ENCODE results near the gene SCN3B.
A peak's percentile ranks its signal among the peaks of the same experiment; 100 is the strongest.

The SCN3B gene, protein sequence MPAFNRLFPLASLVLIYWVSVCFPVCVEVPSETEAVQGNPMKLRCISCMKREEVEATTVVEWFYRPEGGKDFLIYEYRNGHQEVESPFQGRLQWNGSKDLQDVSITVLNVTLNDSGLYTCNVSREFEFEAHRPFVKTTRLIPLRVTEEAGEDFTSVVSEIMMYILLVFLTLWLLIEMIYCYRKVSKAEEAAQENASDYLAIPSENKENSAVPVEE

DNA sequence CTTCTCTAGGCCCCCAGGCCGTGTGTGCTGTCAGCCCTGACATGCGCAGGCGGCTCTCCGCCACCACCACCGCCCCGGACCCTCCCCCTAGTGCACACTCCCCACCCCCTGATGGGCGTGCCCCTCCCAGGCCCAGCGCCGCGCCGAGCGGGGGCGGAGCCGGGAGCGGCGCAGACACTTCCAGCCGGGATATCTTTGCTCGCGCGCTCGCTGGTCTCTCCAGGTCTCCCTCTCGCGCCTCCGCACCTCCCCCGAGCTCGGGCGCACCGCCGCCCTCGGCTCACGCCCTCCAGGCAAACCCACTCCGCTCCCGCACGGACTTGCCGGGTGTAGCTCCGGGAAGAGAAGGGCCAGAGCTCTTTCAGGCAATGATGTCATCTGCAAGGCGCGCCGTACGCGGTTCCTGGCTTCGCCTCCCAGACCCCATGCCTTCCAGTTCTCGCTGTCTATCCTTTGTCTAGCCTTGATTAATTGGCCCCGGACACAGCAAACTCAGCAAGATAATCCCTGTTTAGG lies at the start of gene SCN3B:
Gene SCN3B (minus strand): TSS at position 59 of the 516 bp plus-strand sequence. CDS start 823 bp downstream, outside the sequence.
- H3K27me3 ChIP-seq (ENCODE audit: control insufficient read depth in 1 of 2, insufficient read depth in 2 of 2, low read length in 2 of 2): peaks cover 18 to 20% of the 10 kb centered on the region in 2 donors
- H3K4me1 ChIP-seq (ENCODE audit: control insufficient read depth in 1 of 2, insufficient read depth in 2 of 2, low read length in 2 of 2): peaks cover 8 to 15% of the 10 kb centered on the region in 2 donors
- no peak within 1 kb of the TSS for H3K27ac ChIP-seq (ENCODE audit: low read depth, low read length)
- peak within 1 kb of the TSS; percentile 67 to 79 for H3K4me3 ChIP-seq (ENCODE audit: low read depth in 1 of 2, low read length in 2 of 2)
- H3K9me3 ChIP-seq (ENCODE audit: control insufficient read depth in 1 of 2, low read length in 2 of 2): no peaks in the 10 kb centered on the region
- H3K9ac ChIP-seq (ENCODE audit: low read depth in 1 of 2, low read length in 2 of 2): peak within 1 kb of the TSS in 1 of 2 donors; percentile 44
- no peaks in the 10 kb centered on the region for H3K36me3 ChIP-seq (ENCODE audit: control insufficient read depth in 1 of 2, insufficient read depth in 2 of 2, low read length in 2 of 2)

DNA sequence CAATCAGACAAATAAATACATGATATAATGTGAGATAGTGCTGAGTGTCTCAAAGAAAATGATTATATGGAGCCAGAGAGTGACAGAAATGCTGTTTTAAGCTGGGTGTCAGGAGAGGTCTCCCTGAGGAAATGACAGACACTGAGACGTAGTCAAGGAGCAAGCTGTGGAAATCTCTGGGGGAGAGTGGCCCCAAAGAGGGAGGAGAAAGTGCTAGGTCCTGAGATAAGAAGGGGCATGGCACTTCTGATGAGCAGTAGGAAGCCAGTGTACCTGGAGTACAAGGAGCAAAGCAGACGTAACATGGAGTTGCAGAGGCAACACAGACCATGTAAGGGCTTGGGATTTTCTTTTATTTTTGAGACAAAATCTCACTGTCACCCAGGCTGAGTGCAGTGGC lies 48.3 kb upstream of the SCN3B start:
- no peak overlapping the region for H3K4me3 ChIP-seq (ENCODE audit: low read depth in 1 of 2, low read length in 2 of 2)
- peaks cover 0 to 5% of the 10 kb centered on the region in 2 donors for H3K27me3 ChIP-seq (ENCODE audit: control insufficient read depth in 1 of 2, insufficient read depth in 2 of 2, low read length in 2 of 2)
- no peaks in the 10 kb centered on the region for H3K36me3 ChIP-seq (ENCODE audit: control insufficient read depth in 1 of 2, insufficient read depth in 2 of 2, low read length in 2 of 2)
- no peak overlapping the region for H3K27ac ChIP-seq (ENCODE audit: low read depth, low read length)
- H3K9ac ChIP-seq (ENCODE audit: low read depth in 1 of 2, low read length in 2 of 2): no peak overlapping the region
- no peaks in the 10 kb centered on the region for H3K4me1 ChIP-seq (ENCODE audit: control insufficient read depth in 1 of 2, insufficient read depth in 2 of 2, low read length in 2 of 2)
- no peaks in the 10 kb centered on the region for H3K9me3 ChIP-seq (ENCODE audit: control insufficient read depth in 1 of 2, low read length in 2 of 2)

DNA sequence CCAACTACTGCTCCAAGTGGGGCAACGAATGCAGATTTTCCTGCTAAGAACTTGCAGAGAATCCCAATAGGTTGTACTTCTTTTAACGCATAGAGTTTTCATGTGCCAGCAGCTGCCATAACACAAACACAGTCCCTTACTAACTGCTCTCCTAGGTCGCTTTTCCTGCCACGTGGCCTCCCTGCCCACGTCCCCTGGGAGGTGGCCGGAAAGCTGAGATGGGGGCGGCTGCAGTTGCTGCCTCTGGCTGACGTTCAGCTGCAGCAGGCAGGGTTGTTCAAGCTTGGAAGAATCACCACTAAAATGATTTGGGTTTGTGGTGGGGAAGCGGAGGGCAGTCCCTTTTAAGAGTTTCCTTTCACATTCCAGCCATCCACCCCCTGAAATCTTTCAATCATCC lies 47.7 kb upstream of the SCN3B start:
- Histone ChIP-seq H3K27ac (ENCODE audit: low read depth, low read length) (no peak overlapping the region), H3K36me3 (ENCODE audit: control insufficient read depth in 1 of 2, insufficient read depth in 2 of 2, low read length in 2 of 2) (no peaks in the 10 kb centered on the region), H3K27me3 (ENCODE audit: control insufficient read depth in 1 of 2, insufficient read depth in 2 of 2, low read length in 2 of 2) (peaks cover 0 to 5% of the 10 kb centered on the region in 2 donors), H3K4me3 (ENCODE audit: low read depth in 1 of 2, low read length in 2 of 2) (no peak overlapping the region), H3K4me1 (ENCODE audit: control insufficient read depth in 1 of 2, insufficient read depth in 2 of 2, low read length in 2 of 2) (no peaks in the 10 kb centered on the region), H3K9ac (ENCODE audit: low read depth in 1 of 2, low read length in 2 of 2) (no peak overlapping the region), H3K9me3 (ENCODE audit: control insufficient read depth in 1 of 2, low read length in 2 of 2) (no peaks in the 10 kb centered on the region)

DNA sequence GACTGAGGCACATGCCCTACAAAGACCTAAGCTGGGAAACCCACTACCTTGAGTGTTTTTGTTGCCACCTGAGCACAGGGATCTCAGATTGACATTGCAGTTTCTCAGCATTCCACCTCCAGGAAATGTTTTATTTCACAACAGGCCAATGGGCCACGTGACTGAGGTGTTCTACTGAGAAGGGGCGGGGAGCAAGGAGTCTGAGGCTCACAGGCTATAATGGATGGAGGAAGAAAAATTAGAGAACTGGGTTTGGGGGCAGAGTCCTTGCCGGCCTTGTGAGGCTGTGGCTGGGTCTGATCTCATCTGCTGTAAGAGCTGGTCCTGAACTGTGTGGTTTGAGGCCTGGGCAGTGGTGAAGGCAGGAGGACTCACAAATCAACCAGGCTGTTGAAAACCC lies 46.3 kb upstream of the SCN3B start:
- Histone ChIP-seq H3K9ac (ENCODE audit: low read depth in 1 of 2, low read length in 2 of 2) (no peak overlapping the region), H3K9me3 (ENCODE audit: control insufficient read depth in 1 of 2, low read length in 2 of 2) (no peaks in the 10 kb centered on the region), H3K27me3 (ENCODE audit: control insufficient read depth in 1 of 2, insufficient read depth in 2 of 2, low read length in 2 of 2) (peaks cover 0 to 5% of the 10 kb centered on the region in 2 donors), H3K4me3 (ENCODE audit: low read depth in 1 of 2, low read length in 2 of 2) (no peak overlapping the region), H3K4me1 (ENCODE audit: control insufficient read depth in 1 of 2, insufficient read depth in 2 of 2, low read length in 2 of 2) (no peaks in the 10 kb centered on the region), H3K27ac (ENCODE audit: low read depth, low read length) (no peak overlapping the region), H3K36me3 (ENCODE audit: control insufficient read depth in 1 of 2, insufficient read depth in 2 of 2, low read length in 2 of 2) (no peaks in the 10 kb centered on the region)

DNA sequence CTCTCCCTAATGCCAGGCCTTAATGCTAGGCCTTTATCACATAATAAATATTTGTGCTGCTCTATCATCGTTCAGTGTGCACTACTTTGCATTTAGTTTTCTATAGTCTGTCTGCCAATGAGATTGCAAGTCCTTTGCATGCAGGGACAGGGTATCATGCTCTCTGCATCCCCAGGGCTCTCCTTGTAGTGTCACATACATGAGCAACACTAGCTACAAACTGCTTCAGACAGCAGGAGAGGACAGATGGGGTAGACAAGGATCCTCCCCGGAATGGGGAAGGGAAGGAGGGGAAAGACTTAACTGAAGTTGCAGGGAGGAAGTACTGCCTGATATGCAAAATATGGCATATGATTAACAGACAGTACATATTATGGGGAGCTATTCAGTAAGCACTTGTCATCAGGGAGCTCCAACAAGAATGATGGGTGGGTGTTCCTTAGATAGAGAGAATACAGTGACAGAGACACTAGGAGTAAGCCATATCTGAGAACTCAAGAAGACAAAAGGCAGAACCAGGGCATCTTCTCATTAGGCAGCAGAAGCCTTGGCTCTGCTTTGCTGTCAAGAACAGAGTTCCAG lies 44.2 kb upstream of the SCN3B start:
- no peak overlapping the region for H3K27ac ChIP-seq (ENCODE audit: low read depth, low read length)
- H3K9ac ChIP-seq (ENCODE audit: low read depth in 1 of 2, low read length in 2 of 2): no peak overlapping the region
- no peaks in the 10 kb centered on the region for H3K4me1 ChIP-seq (ENCODE audit: control insufficient read depth in 1 of 2, insufficient read depth in 2 of 2, low read length in 2 of 2)
- no peak overlapping the region for H3K4me3 ChIP-seq (ENCODE audit: low read depth in 1 of 2, low read length in 2 of 2)
- no peaks in the 10 kb centered on the region for H3K9me3 ChIP-seq (ENCODE audit: control insufficient read depth in 1 of 2, low read length in 2 of 2)
- no peaks in the 10 kb centered on the region for H3K36me3 ChIP-seq (ENCODE audit: control insufficient read depth in 1 of 2, insufficient read depth in 2 of 2, low read length in 2 of 2)
- H3K27me3 ChIP-seq (ENCODE audit: control insufficient read depth in 1 of 2, insufficient read depth in 2 of 2, low read length in 2 of 2): peaks cover 0 to 5% of the 10 kb centered on the region in 2 donors

DNA sequence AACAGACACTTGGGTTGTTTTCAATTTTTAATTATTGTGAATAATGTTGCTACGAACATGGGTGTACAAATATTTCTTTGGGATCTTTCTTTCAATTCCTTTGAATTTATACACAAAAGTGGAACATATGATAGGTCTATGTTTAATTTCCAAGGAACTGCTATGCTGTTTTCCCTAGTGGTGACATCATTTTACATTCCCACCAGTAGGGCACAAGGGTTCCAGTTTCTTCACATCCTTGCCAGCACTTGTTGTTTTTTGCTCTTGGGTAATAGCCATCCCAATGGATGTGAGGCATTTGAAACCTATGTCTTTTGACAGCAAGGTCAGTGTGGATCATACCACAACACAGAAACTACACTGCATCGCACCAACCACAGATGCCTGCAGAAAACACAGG lies 41.8 kb upstream of the SCN3B start:
- no peak overlapping the region for H3K4me3 ChIP-seq (ENCODE audit: low read depth in 1 of 2, low read length in 2 of 2)
- H3K9me3 ChIP-seq (ENCODE audit: control insufficient read depth in 1 of 2, low read length in 2 of 2): no peaks in the 10 kb centered on the region
- H3K9ac ChIP-seq (ENCODE audit: low read depth in 1 of 2, low read length in 2 of 2): no peak overlapping the region
- no peaks in the 10 kb centered on the region for H3K36me3 ChIP-seq (ENCODE audit: control insufficient read depth in 1 of 2, insufficient read depth in 2 of 2, low read length in 2 of 2)
- H3K4me1 ChIP-seq (ENCODE audit: control insufficient read depth in 1 of 2, insufficient read depth in 2 of 2, low read length in 2 of 2): peaks cover 0 to 3% of the 10 kb centered on the region in 2 donors
- H3K27ac ChIP-seq (ENCODE audit: low read depth, low read length): no peak overlapping the region
- peaks cover 0 to 5% of the 10 kb centered on the region in 2 donors for H3K27me3 ChIP-seq (ENCODE audit: control insufficient read depth in 1 of 2, insufficient read depth in 2 of 2, low read length in 2 of 2)

DNA sequence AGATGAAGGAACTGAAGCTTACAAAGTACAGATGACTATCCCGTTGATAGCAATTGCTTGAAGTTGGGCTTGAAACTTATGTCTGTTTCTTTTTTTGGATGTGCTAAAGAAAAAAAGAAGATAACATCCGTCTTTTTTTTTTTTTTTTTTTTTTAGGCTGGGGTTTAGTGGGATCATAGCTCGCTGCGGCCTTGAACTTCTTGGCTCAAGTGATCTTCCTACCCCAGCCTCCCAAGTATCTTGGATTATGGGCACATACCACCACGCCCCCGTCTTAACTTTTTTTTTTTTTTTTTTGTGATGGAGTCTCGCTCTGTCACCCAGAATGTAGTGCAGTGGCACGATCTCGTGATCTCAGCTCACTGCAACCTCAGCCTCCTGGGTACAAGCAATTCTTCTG lies 40.8 kb upstream of the SCN3B start:
- Histone ChIP-seq H3K36me3 (ENCODE audit: control insufficient read depth in 1 of 2, insufficient read depth in 2 of 2, low read length in 2 of 2) (no peaks in the 10 kb centered on the region), H3K27me3 (ENCODE audit: control insufficient read depth in 1 of 2, insufficient read depth in 2 of 2, low read length in 2 of 2) (peaks cover 0 to 8% of the 10 kb centered on the region in 2 donors), H3K27ac (ENCODE audit: low read depth, low read length) (no peak overlapping the region)

DNA sequence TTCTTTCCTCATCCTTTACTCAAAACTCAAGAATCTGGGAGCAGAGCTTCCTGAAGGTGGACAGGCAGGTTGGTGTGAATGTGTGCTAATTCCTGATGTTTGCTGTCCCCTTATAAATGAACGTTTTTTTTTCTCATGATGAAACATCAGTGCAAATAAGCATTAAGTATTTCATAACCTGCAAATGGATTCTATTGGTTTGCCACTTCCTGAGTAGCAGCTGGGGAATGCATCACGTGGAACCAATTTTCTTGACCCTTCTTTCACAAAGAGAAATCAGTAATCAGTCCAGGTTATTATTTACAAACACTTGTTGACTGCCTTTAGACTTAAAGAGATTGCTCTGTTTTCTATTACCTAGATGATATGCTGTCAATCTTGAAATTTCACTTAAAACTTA lies 40.1 kb upstream of the SCN3B start:
- no peaks in the 10 kb centered on the region for H3K9me3 ChIP-seq (ENCODE audit: control insufficient read depth in 1 of 2, low read length in 2 of 2)
- no peak overlapping the region for H3K27ac ChIP-seq (ENCODE audit: low read depth, low read length)
- H3K4me3 ChIP-seq (ENCODE audit: low read depth in 1 of 2, low read length in 2 of 2): no peak overlapping the region
- peaks cover 0 to 3% of the 10 kb centered on the region in 2 donors for H3K4me1 ChIP-seq (ENCODE audit: control insufficient read depth in 1 of 2, insufficient read depth in 2 of 2, low read length in 2 of 2)
- H3K27me3 ChIP-seq (ENCODE audit: control insufficient read depth in 1 of 2, insufficient read depth in 2 of 2, low read length in 2 of 2): peaks cover 0 to 10% of the 10 kb centered on the region in 2 donors
- H3K36me3 ChIP-seq (ENCODE audit: control insufficient read depth in 1 of 2, insufficient read depth in 2 of 2, low read length in 2 of 2): no peaks in the 10 kb centered on the region
- no peak overlapping the region for H3K9ac ChIP-seq (ENCODE audit: low read depth in 1 of 2, low read length in 2 of 2)

More for the DNA sequence above, 40.8 kb upstream of the SCN3B start:
- Histone ChIP-seq H3K4me3 (ENCODE audit: low read depth in 1 of 2, low read length in 2 of 2) (no peak overlapping the region), H3K4me1 (ENCODE audit: control insufficient read depth in 1 of 2, insufficient read depth in 2 of 2, low read length in 2 of 2) (peaks cover 0 to 3% of the 10 kb centered on the region in 2 donors), H3K9me3 (ENCODE audit: control insufficient read depth in 1 of 2, low read length in 2 of 2) (no peaks in the 10 kb centered on the region), H3K9ac (ENCODE audit: low read depth in 1 of 2, low read length in 2 of 2) (no peak overlapping the region)

DNA sequence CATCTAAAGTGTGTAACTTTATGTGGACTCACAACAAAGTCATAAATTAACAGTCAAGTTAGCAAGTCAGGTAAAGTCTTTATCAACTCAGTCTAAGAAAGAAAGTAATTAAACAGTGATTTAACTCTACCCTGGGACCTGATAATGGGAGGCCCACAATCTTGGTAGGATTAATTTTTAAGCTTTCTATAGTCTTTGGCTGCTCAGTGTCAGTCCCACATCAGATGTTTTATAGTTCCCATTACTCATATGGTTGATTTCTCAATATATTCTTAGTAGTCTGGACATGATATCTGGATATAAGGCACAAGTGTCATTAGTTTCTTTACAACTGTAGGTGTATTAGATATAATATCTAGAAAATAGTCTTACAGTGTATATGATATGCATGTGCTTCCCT lies 38.5 kb upstream of the SCN3B start:
- H3K27ac ChIP-seq (ENCODE audit: low read depth, low read length): no peak overlapping the region
- peaks cover 0 to 3% of the 10 kb centered on the region in 2 donors for H3K4me1 ChIP-seq (ENCODE audit: control insufficient read depth in 1 of 2, insufficient read depth in 2 of 2, low read length in 2 of 2)
- H3K9ac ChIP-seq (ENCODE audit: low read depth in 1 of 2, low read length in 2 of 2): no peak overlapping the region
- H3K27me3 ChIP-seq (ENCODE audit: control insufficient read depth in 1 of 2, insufficient read depth in 2 of 2, low read length in 2 of 2): peaks cover 0 to 5% of the 10 kb centered on the region in 2 donors
- H3K4me3 ChIP-seq (ENCODE audit: low read depth in 1 of 2, low read length in 2 of 2): no peak overlapping the region
- H3K36me3 ChIP-seq (ENCODE audit: control insufficient read depth in 1 of 2, insufficient read depth in 2 of 2, low read length in 2 of 2): no peaks in the 10 kb centered on the region
- no peaks in the 10 kb centered on the region for H3K9me3 ChIP-seq (ENCODE audit: control insufficient read depth in 1 of 2, low read length in 2 of 2)

DNA sequence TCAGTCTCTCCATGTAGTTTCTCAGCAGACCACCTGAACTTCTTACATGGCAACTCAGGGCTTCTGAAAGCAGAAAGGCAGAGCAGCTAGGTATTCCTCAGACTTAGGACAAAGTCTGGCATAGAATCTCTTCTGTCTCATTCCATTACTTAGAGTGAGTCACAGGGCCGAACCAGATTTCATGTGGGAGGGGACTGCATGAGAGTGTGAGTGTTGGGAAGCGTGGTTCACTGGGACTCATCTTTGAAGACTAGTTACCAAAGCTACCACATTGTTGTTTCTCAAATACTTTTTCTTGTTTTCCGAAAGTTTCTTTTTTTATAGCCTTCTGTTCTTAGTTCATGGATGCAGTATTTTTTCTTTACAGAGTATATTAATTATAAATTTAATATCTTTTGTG lies 36.1 kb upstream of the SCN3B start:
- peaks cover 5 to 10% of the 10 kb centered on the region in 2 donors for H3K27me3 ChIP-seq (ENCODE audit: control insufficient read depth in 1 of 2, insufficient read depth in 2 of 2, low read length in 2 of 2)
- H3K4me3 ChIP-seq (ENCODE audit: low read depth in 1 of 2, low read length in 2 of 2): no peak overlapping the region
- H3K27ac ChIP-seq (ENCODE audit: low read depth, low read length): no peak overlapping the region
- no peaks in the 10 kb centered on the region for H3K9me3 ChIP-seq (ENCODE audit: control insufficient read depth in 1 of 2, low read length in 2 of 2)
- no peaks in the 10 kb centered on the region for H3K36me3 ChIP-seq (ENCODE audit: control insufficient read depth in 1 of 2, insufficient read depth in 2 of 2, low read length in 2 of 2)
- H3K4me1 ChIP-seq (ENCODE audit: control insufficient read depth in 1 of 2, insufficient read depth in 2 of 2, low read length in 2 of 2): peaks cover 0 to 3% of the 10 kb centered on the region in 2 donors
- H3K9ac ChIP-seq (ENCODE audit: low read depth in 1 of 2, low read length in 2 of 2): no peak overlapping the region

All from duodenal mucosa (tissue), 2 donors.